ENCODE results near the gene CLEC18B. TPM values are rescaled to one million over a fixed set of nuclear protein-coding genes. Genes with fewer than 3 reads are reported as not detected.
A peak's percentile ranks its signal among the peaks of the same experiment; 100 is the strongest.

CLEC18B gene
- total and polyA plus RNA-seq, 4 donors = 0.21 to 1.3 (median 0.43) TPM; not detected in 1

DNA sequence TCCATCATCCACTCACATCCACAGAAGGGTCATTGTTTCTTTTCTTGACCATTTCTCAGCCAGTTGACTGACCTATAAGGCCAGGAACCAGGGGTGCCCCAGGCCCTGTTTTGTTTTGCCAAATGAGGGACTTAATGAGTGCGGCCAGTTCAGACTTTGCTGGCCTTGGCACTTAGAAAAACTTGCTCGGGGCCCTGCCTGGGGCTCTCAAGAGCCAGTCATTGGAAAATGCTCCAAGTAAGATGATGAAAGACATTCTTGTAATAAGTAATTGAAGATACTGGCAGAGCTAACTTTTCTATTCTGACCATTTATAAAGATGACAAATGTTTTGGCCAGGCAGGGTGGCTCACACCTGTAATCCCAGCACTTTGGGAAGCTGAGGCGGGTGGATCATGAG, 29.0 kb upstream of the CLEC18B start (continued):
- TF ChIP-seq, protein P1, sequence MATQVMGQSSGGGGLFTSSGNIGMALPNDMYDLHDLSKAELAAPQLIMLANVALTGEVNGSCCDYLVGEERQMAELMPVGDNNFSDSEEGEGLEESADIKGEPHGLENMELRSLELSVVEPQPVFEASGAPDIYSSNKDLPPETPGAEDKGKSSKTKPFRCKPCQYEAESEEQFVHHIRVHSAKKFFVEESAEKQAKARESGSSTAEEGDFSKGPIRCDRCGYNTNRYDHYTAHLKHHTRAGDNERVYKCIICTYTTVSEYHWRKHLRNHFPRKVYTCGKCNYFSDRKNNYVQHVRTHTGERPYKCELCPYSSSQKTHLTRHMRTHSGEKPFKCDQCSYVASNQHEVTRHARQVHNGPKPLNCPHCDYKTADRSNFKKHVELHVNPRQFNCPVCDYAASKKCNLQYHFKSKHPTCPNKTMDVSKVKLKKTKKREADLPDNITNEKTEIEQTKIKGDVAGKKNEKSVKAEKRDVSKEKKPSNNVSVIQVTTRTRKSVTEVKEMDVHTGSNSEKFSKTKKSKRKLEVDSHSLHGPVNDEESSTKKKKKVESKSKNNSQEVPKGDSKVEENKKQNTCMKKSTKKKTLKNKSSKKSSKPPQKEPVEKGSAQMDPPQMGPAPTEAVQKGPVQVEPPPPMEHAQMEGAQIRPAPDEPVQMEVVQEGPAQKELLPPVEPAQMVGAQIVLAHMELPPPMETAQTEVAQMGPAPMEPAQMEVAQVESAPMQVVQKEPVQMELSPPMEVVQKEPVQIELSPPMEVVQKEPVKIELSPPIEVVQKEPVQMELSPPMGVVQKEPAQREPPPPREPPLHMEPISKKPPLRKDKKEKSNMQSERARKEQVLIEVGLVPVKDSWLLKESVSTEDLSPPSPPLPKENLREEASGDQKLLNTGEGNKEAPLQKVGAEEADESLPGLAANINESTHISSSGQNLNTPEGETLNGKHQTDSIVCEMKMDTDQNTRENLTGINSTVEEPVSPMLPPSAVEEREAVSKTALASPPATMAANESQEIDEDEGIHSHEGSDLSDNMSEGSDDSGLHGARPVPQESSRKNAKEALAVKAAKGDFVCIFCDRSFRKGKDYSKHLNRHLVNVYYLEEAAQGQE (IDR thresholded peaks at IDR 0.05) = no peak

DNA sequence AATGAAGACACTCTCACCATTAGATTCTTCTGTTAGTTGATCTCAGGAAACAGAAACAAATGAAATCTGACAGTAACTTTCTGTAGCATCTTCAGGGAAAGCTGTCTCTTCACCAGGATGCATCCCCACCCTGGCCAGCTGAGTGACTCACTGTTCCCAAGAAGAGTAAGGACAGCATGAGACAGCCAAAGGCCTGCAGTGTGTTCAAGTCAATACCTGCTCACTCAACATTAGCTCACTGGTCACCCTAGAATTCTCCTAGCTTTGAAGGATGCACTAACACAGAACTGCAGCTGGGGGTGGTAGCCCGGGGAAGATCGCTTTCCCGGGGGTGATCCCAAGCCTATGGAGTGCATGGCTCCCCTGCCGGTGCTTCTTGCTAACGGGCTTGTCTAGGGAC, 28.2 kb upstream of the CLEC18B start:
- DNase-seq (ENCODE audit: low spot score) = no peak
- no peak overlapping the region for H3K4me3 ChIP-seq (ENCODE audit: low read depth in 1 of 3, low read length in 3 of 3)
- H3K4me1 ChIP-seq (ENCODE audit: control insufficient read depth in 4 of 4, insufficient read depth in 4 of 4, low read length in 3 of 4) = peaks cover 0 to 4% (median 0%) of the 10 kb centered on the region in 4 donors
- peaks cover 5 to 27% (median 24%) of the 10 kb centered on the region in 4 donors for H3K36me3 ChIP-seq (ENCODE audit: control insufficient read depth in 4 of 4, insufficient read depth in 3 of 4, low read depth in 1 of 4, low read length in 3 of 4)
- no peaks in the 10 kb centered on the region for H3K27me3 ChIP-seq (ENCODE audit: control insufficient read depth in 4 of 4, insufficient read depth in 4 of 4, low read length in 3 of 4)
- H3K9ac ChIP-seq (ENCODE audit: low read depth in 1 of 2, low read length in 2 of 2) = no peak overlapping the region
- H3K27ac ChIP-seq (ENCODE audit: low read depth in 1 of 2, low read length in 2 of 2) = peak overlapping the region; percentile 34 to 59
- no peaks in the 10 kb centered on the region for H3K9me3 ChIP-seq (ENCODE audit: control insufficient read depth in 4 of 4, low read length in 3 of 4)
- TF ChIP-seq RAD21 (IDR thresholded peaks at IDR 0.05) (no peak), EGR1 (IDR thresholded peaks at IDR 0.05; ENCODE audit: low read depth in 2 of 2) (no peak), TAF1 (conservative IDR thresholded peaks at IDR 0.05) (no peak), SP1 (IDR thresholded peaks at IDR 0.05) (no peak)
- TF ChIP-seq, protein P2, sequence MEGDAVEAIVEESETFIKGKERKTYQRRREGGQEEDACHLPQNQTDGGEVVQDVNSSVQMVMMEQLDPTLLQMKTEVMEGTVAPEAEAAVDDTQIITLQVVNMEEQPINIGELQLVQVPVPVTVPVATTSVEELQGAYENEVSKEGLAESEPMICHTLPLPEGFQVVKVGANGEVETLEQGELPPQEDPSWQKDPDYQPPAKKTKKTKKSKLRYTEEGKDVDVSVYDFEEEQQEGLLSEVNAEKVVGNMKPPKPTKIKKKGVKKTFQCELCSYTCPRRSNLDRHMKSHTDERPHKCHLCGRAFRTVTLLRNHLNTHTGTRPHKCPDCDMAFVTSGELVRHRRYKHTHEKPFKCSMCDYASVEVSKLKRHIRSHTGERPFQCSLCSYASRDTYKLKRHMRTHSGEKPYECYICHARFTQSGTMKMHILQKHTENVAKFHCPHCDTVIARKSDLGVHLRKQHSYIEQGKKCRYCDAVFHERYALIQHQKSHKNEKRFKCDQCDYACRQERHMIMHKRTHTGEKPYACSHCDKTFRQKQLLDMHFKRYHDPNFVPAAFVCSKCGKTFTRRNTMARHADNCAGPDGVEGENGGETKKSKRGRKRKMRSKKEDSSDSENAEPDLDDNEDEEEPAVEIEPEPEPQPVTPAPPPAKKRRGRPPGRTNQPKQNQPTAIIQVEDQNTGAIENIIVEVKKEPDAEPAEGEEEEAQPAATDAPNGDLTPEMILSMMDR (IDR thresholded peaks at IDR 0.05; ENCODE audit: low read depth, low read length, missing input control) = no peak
- WGBS = 94% methylated on average over 5 of the region's 5 CpGs

DNA sequence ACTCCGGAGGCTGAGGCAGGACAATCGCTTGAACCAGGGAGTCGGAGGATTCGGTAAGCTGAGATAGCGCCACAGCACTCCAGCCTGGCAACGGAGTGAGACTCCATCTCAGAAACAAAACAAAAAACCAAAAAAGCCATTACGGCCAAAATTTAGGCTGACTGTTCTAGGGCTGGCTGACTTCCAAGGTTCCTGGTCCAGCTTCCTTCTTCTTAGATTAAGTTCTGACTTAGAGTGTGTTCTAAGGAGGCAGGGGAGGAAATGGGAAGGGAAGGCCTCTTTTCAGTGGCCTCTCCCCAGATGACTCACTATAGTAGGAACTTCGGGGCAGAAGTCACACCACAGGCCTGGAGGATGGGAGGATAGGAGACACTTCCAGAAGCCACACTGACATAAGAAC, 27.7 kb upstream of the CLEC18B start:
- no peak for DNase-seq (ENCODE audit: low spot score)
- peaks cover 5 to 27% (median 24%) of the 10 kb centered on the region in 4 donors for H3K36me3 ChIP-seq (ENCODE audit: control insufficient read depth in 4 of 4, insufficient read depth in 3 of 4, low read depth in 1 of 4, low read length in 3 of 4)
- 77% methylated on average over 8 of the region's 8 CpGs for whole genome bisulfite sequencing

More for the DNA sequence above, 27.7 kb upstream of the CLEC18B start:
- H3K4me1 ChIP-seq (ENCODE audit: control insufficient read depth in 4 of 4, insufficient read depth in 4 of 4, low read length in 3 of 4) = peaks cover 0 to 4% (median 0%) of the 10 kb centered on the region in 4 donors
- H3K9me3 ChIP-seq (ENCODE audit: control insufficient read depth in 4 of 4, low read length in 3 of 4) = no peaks in the 10 kb centered on the region
- peak overlapping the region; percentile 39 to 59 for H3K27ac ChIP-seq (ENCODE audit: low read depth in 1 of 2, low read length in 2 of 2)
- H3K27me3 ChIP-seq (ENCODE audit: control insufficient read depth in 4 of 4, insufficient read depth in 4 of 4, low read length in 3 of 4) = no peaks in the 10 kb centered on the region
- no peak overlapping the region for H3K9ac ChIP-seq (ENCODE audit: low read depth in 1 of 2, low read length in 2 of 2)
- no peak overlapping the region for H3K4me3 ChIP-seq (ENCODE audit: low read depth in 1 of 3, low read length in 3 of 3)
- peak; percentile 28 for TF ChIP-seq YY1 (IDR thresholded peaks at IDR 0.05)
- TF ChIP-seq EGR1 (IDR thresholded peaks at IDR 0.05; ENCODE audit: low read depth in 2 of 2) = peak; percentile 51 to 53
- TF ChIP-seq, protein P3, sequence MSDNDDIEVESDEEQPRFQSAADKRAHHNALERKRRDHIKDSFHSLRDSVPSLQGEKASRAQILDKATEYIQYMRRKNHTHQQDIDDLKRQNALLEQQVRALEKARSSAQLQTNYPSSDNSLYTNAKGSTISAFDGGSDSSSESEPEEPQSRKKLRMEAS (IDR thresholded peaks at IDR 0.05) = peak; percentile 82
- TF ChIP-seq NR2F2 (IDR thresholded peaks at IDR 0.05) = peak; percentile 97
- TF ChIP-seq RAD21 (IDR thresholded peaks at IDR 0.05) = peak; percentile 10 to 13
- TF ChIP-seq GABPA (IDR thresholded peaks at IDR 0.05 in 1 of 2, conservative IDR thresholded peaks at IDR 0.05 in 1 of 2) = no peak
- no peak for TF ChIP-seq HNF4G (IDR thresholded peaks at IDR 0.05)
- TF ChIP-seq JUND (IDR thresholded peaks at IDR 0.05) = peak; percentile 92 to 93
- TF ChIP-seq, protein P2 (IDR thresholded peaks at IDR 0.05; ENCODE audit: low read depth, low read length, missing input control) = no peak
- TF ChIP-seq, protein P1 (IDR thresholded peaks at IDR 0.05) = peak; percentile 36
- peak; percentile 43 for TF ChIP-seq SP1 (IDR thresholded peaks at IDR 0.05)

Measured in liver (tissue), 9 donors.